IPS DF 4.7 (cell line): ENCODE measurements around the gene SLAIN2.

Source experiments
- DNase-seq: peaks from one replicate; pipeline ENCODE4 v3.0.0-alpha.2; 2013; ENCODE audit warnings: low spot score; ENCODE audit errors: extremely low read depth

The SLAIN2 gene

DNA sequence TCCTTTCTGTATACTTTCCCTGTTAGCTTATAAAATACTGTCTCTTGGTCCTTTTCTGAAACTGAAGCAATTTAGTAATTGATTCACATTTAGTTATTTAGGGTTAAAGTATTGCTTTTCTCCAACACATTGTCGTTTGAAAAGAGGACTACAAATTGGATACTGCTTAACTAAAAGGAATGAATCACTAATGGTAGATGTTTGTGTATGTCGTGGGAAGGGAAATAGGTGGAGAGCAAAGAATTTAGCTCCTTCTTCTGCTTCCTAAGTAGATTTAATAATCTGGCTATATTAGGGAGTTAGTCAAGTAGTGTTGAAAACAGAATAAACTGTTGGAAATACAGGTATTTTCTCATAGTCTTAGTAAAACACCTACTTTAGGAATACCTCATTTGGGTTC, 27.9 kb downstream of the SLAIN2 start:
- DNase-seq, result no peak

DNA sequence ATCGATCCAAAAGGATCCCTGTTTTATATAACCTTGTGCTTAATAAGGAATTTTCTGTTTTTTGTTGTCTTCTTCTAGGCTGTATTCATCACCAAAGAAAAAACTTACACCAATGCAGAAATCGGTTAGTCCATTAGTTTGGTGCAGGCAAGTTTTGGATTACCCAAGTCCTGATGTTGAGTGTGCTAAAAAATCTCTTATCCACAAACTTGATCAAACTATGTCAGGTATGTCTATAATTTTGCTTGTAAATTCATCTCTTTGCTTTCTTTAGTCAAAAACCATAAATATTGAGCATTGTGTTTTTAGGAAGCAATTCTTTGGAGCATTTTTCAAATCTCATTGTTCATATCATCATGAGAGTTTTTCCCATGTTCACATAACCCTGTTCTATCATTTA, 28.4 kb downstream of the SLAIN2 start:
- no peak for DNase-seq

DNA sequence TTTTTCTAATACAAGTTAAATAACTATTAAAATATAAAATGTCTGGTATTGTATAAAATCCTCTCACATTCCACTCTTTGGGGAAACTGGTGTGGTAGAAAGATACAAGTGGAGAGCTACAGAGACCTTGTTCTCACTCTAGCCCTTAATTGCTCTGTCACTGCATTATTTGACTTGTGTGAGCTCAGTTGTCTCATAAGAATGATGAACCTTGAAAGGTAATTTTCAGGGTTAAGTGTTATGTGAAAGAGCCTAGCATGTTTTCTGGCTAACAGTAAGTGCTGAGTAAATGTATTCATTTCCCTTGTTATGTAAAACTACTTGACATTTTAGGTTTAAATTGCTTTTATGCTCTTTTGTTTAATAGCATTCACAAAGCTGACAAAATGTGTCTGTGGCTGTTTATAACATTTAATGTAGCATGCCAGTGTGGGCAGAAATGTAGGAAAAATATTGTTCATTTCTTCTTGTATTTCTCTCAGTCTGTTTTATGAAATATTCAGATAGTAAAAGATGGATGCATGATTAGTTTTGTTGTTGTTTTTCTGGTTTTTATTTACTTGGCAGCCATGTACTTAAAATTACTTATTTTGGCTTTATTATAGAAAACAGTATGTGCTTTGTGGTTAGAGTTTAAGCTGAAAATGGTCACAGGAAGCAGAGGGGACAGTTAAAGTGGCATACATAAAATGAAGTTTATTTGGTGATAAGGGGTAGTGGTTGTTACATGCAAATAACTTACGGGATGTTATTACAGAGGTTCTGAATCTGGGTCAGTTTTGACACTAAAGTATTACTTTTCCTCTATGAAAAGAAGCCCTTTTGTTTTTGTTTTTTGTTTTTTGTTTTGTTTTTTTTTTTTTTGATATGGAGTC, 29.2 kb downstream of the SLAIN2 start:
- DNase-seq, result no peak

- DNase-seq, result no peak
These were observed 30.9 kb downstream of the SLAIN2 start for GRCh38 chr4:48372272-48372671.

- DNase-seq, result no peak
These were observed 34.4 kb downstream of the SLAIN2 start for GRCh38 chr4:48375651-48376304.

DNA sequence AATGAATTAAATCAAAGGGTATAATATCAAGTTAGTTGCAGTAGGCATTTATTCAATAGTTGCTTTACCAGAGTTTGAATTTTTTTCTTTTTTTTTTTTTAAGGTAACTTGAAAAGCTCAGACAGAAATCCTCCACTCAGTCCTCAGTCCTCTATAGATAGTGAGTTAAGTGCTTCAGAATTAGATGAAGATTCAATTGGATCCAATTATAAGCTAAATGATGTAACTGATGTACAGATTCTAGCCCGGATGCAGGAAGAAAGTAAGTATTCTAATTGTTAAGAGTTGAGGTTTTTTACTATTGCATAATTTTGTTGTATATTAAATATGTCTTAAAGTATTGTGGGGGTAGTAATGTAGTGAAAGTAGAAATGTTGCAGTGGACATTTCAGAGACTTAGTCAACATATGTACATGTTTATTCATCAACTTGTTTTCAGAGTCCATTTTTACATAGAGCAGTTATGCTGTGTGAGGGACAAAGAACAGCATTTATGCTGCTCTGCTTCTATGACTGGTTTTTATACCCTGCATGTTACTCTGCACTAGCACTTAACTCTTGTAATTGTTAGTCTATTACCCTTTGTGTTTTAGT, 38.4 kb downstream of the SLAIN2 start:
- DNase-seq, result no peak

- no peak for DNase-seq
These were observed 39.3 kb downstream of the SLAIN2 start for GRCh38 chr4:48380583-48381167.

DNA sequence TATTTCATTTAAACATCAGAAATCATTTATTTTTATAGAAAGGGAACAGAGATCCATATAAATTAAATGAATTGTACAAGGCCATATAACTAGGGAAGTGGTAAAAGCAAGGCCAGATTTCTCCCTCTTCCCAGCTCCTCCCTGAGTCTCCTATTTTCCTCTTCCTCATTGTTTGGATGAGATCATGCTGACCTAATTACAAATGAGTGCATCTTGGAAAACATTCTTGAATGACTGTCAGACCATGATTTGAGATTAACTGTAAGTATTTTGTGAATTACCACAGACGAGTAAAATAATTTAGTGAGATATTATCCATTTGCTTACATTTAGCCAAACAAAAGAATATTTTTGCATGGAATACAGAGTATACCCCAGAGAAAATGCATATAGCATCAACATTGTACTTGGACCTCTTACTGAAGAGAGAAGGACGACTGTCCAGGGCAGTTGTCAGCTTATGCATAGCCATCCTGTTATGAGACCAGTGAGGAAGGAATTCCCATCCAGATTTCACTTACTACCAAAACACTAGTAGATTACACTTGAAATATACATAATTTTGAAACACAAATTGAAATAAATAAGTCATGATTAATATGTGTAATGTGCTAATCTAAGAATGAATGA, 47.3 kb downstream of the SLAIN2 start:
- DNase-seq, result no peak

GRCh38 chr4:48396043-48396442, 54.7 kb downstream of the SLAIN2 start:
- DNase-seq, result no peak

GRCh38 chr4:48400416-48400815, 59.1 kb downstream of the SLAIN2 start:
- no peak for DNase-seq

DNA sequence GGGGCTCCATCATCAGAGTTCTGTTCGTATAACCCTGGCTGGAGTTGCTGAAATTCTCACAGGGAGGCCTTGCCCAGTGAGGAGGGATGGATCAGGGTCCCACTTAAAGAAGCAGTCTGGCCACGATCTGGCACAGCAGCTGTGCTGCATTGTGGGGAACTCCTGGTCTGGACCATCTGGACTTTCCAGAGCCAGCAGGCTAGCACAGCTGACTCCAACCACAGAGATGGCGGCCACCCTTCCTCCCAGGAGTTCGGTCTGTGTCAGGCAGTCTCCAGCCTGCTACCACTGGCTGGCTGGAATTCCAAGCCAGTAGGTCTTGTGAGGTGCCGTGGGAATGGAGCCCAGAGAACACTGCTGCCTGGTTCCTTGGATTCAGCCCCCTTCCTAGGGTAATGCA, 62.0 kb downstream of the SLAIN2 start:
- DNase-seq, result no peak

DNA sequence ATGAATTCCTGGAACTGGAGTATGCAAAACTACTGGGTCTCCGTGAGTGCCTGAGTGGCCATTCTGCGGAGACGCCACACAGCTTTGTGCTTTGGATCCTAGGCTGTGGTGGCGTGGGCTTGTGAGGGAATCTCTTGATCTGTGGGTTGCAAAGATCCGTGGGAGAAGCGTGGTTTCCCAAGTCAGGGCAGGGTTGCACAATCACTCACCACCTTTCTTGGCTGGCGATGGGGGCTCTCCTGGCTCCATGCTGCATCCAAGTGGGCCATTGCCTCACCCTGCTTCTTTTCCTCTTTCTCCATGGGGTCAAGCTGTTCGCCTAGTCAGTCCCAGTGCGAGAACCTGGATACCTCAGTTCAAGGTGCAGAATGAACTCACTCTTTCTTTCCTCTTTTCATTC, 62.5 kb downstream of the SLAIN2 start:
- no peak for DNase-seq

DNA sequence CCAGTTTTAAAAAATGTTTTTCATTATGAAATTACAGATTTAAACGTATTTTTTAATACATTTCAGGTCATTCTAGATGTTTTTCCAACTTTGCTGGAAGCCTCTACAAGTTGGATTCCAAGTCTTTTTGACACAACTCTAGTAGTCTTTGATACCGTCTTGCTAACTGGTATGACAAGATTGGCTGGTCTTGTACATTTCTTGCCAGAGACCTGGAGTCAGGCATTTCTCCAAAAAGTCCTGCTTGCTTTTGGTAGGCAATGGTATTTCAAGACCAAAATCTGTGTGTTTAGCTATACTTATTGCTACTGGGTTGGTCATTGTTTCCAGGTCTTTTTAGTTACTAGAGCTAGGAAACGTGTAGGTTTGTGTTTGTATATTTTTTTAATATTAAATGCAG, 64.6 kb downstream of the SLAIN2 start:
- no peak for DNase-seq

GRCh38 chr4:48409203-48409602, 67.9 kb downstream of the SLAIN2 start:
- DNase-seq, result no peak

- DNase-seq, result no peak
These were observed 69.5 kb downstream of the SLAIN2 start for GRCh38 chr4:48410812-48411211.

GRCh38 chr4:48420144-48420543, 78.8 kb downstream of the SLAIN2 start:
- no peak for DNase-seq

DNA sequence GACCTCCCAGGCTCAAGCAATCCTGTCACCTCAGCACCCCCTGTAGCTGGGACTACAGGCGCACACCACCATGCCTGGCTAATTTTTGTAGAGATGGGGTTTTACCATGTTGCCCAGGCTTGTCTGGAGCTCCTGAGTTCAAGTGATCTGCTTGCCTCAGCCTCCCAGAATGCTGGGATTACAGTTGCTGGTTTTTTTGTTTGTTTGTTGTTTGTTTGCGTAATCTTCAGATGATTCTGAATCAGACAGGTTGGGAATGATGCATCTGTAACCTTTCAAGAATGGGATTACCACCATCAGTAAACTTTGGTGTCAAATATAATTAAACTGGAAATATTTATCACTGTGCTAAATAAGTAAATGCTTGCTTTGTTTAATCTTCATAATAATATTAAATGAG, 79.8 kb downstream of the SLAIN2 start:
- no peak for DNase-seq

DNA sequence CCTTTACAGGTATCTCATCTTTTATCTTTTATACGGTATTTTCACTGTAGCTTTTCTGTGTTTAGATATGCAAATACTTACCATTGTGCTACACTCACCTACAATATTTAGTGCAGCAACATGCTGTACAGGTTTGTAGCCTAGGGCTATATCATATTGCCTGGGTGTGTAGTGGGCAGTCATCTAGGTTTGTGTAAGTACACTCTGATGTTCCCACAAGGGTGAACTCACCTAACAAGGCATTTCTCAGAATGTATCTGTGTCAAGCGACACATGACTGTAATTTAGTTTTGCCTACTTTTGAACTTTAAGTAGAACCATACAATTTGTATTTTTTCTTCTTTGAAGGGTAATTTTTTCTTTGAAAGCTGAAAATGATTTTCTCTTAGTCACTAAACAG, 87.6 kb downstream of the SLAIN2 start:
- no peak for DNase-seq

- DNase-seq, result no peak
These were observed 88.6 kb downstream of the SLAIN2 start for GRCh38 chr4:48429709-48430474.

DNA sequence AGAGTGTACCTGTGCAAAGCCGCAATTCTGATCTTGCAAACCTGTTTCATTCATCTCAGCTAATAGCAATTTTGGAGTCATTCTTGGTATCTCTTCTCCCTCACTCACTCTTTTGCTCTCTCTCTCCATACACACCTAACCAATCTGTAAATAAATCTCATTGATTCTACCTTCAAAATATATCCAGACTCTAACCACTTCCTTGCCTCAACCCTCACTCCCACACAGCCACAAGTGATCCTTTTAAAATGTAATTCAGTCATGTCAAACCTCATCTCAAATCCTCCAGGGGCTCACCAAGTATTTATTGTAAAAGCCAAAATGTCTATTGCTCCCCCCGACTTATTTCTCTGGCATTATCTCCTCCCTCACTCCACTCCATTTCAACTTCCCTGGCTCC, 90.1 kb downstream of the SLAIN2 start:
- no peak for DNase-seq

- no peak for DNase-seq
These were observed 90.7 kb downstream of the SLAIN2 start for GRCh38 chr4:48432017-48432416.
